AG04449 (cell line): Measurements from ENCODE around the gene RAB4A.

Experiments
- CTCF ChIA-PET: fragments of 350-600 bp; formaldehyde crosslinking; extraction: SDS; loops from one replicate; lab custom pipeline; 2021; ENCODE audit warnings: antibody characterized with exemption; lab: Yijun Ruan, JAX
- POLR2A ChIA-PET: fragments of 400-600, 350-600 bp; formaldehyde crosslinking; extraction: SDS; loops from one replicate; lab custom pipeline; 2020; ENCODE audit warnings: antibody characterized with exemption, inconsistent platforms; lab: Yijun Ruan, JAX
- DNase-seq: peaks from one replicate; pipeline ENCODE4 v3.0.0-alpha.2; 2010; ENCODE audit warnings: low read depth, low spot score
- H3K4me3 ChIP-seq: 2 replicates; pipeline ENCODE4 v1.5.1; 2011; ENCODE audit warnings: low read depth, mild to moderate bottlenecking, control low read depth, low read length
- CTCF ChIP-seq: IDR thresholded peaks from one replicate; pipeline ENCODE4 v1.5.1; 2011; ENCODE audit warnings: mild to moderate bottlenecking, moderate library complexity, low read length, control low read depth, inconsistent platforms; ENCODE audit not compliant: insufficient read depth; ENCODE audit errors: missing control alignments

Gene RAB4A

GRCh38 chr1:229264068-229264467 is 6.8 kb upstream of the RAB4A start:
- POLR2A ChIA-PET, result no interaction called here
- CTCF ChIA-PET, result interaction anchor here (0.5 to 9.8 kb wide), 4 partner anchors 7 to 252 kb away, joined by 3 to 67 read pairs (median 11); no protein-coding TSS in a partner anchor
- no peak overlapping the region for H3K4me3 ChIP-seq
- no peak for TF ChIP-seq CTCF
- no peak for DNase-seq

DNA sequence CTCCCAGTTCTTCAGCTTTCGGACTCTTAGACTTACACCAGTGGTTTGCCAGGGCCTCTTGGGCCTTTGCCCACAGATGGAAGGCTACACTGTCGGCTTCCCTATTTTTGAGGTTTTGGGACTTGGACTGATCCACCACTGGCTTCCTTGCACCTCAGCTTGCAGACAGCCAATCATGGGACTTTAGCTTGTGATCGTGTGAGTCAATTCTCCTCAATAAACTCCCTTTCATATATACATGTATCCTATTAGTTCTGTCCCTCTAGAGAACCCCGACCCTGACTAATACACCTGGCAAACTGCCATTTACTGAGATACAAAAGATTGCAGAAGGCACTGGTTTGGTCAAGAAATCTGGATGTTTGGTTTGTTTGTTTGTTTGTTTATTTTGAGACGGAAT is 6.4 kb upstream of the RAB4A start:
- DNase-seq, result no peak
- ChIA-PET CTCF (interaction anchor here (0.5 to 9.8 kb wide), 3 partner anchors 8 to 251 kb away, joined by 3 to 67 read pairs (median 14); no protein-coding TSS in a partner anchor), POLR2A (no interaction called here)
- H3K4me3 ChIP-seq, result no peak overlapping the region
- no peak for TF ChIP-seq CTCF

DNA sequence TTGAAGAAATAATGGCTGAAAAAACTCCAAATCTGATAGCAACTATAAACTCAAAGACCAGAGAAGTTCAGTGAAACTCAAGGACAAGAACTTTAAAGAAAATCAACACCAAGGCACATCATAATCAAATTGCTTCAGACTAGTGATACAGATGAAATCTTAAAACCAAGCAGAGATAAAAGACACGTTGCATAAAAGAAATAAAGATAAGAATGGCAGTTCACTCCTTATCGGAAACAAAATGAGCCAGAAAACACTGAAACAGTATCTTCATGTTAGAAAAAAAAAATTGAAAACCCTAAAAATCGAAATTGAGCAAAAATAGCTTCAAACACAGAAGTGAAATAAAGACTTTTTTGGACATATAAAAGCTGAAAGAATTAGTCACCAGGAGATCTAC is 4.6 kb upstream of the RAB4A start:
- DNase-seq, result no peak
- TF ChIP-seq CTCF, result no peak
- H3K4me3 ChIP-seq, result no peak overlapping the region
- ChIA-PET CTCF (interaction anchor here (0.9 to 9.8 kb wide), 3 partner anchors 10 to 216 kb away, joined by 4 to 67 read pairs (median 4); no protein-coding TSS in a partner anchor), POLR2A (no interaction called here)

GRCh38 chr1:229266832-229267500 is 3.9 kb upstream of the RAB4A start:
- TF ChIP-seq CTCF, result no peak
- no peak for DNase-seq
- H3K4me3 ChIP-seq, result no peak overlapping the region
- POLR2A ChIA-PET, result no interaction called here
- CTCF ChIA-PET, result interaction anchor here (0.9 to 9.8 kb wide), 2 partner anchors 10 to 215 kb away, joined by 4 to 67 read pairs; no protein-coding TSS in a partner anchor

DNA sequence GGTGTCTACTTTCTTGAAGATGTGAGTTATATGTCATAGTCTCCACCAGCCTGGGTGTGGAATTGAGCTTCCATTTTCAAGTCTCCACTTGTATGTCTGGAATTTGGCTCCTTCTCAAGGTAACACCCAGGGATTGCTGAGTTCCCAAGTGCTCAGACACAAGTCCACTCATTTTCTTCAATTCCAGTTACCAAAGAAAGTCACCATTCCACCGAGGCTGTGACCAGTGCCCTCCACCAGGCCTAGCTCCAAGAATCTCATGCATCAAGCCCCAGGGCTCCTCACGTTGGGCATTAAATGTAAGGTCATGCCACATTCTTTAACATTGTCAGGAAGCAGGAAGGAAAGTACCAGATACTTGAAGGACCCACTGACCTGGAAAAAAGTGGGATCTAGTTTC is 2.4 kb upstream of the RAB4A start:
- TF ChIP-seq CTCF, result no peak
- no peak overlapping the region for H3K4me3 ChIP-seq
- ChIA-PET CTCF (interaction anchor here (0.8 to 9.8 kb wide), 2 partner anchors 12 to 213 kb away, joined by 3 to 67 read pairs; no protein-coding TSS in a partner anchor), POLR2A (no interaction called here)
- no peak for DNase-seq

GRCh38 chr1:229271448-229272159 is 693 bp downstream of the RAB4A start:
- DNase-seq, result no peak
- POLR2A ChIA-PET, result no interaction called here
- peak overlapping the region; percentile 70 for H3K4me3 ChIP-seq
- CTCF ChIA-PET, result interaction anchor here (9.8 kb wide), 1 partner anchor 15 kb away, joined by 67 read pairs; no protein-coding TSS in a partner anchor
- TF ChIP-seq CTCF, result no peak
